GM12878 (cell line): Measurements from ENCODE around the gene TBC1D19.

Experiments used
- CBX3 ChIP-seq: fragments of 200-600 bp; sonication (generic); IDR thresholded peaks from 2 replicates; pipeline ENCODE4 v1.6.1; 2016; ENCODE audit warnings: low read depth, borderline replicate concordance
- CTCF ChIP-seq, 3 experiments: IDR thresholded peaks in 2 of 3; conservative IDR thresholded peaks in 1 of 3; 2 replicates each; pipeline ENCODE4 v1.5.1; 2011; ENCODE audit warnings: low read depth in 3 of 3, low read length in 3 of 3, mild to moderate bottlenecking in 3 of 3, control low read depth in 2 of 3, moderate library complexity in 2 of 3, inconsistent platforms in 1 of 3, mixed read lengths in 1 of 3; ENCODE audit not compliant: control insufficient read depth in 2 of 3, insufficient read depth in 1 of 3; ENCODE audit errors: extremely low read depth in 1 of 3
- EP300 ChIP-seq, 2 experiments: fragments of 150-350 bp in 1 of 2; IDR thresholded peaks; 2 replicates each; pipeline ENCODE4 v1.6.1; 2011 to 2012; ENCODE audit warnings: low read depth in 2 of 2, low read length in 2 of 2, borderline replicate concordance in 1 of 2, improper control_type of control experiment in 1 of 2, inconsistent platforms in 1 of 2; ENCODE audit not compliant: control insufficient read depth in 1 of 2
- MEF2B ChIP-seq: fragments of 450-650 bp; IDR thresholded peaks from 2 replicates; pipeline ENCODE4 v1.6.1; 2018; ENCODE audit warnings: mild to moderate bottlenecking, moderate library complexity; ENCODE audit not compliant: partially characterized antibody, poor library complexity, severe bottlenecking
- TF ChIP-seq, protein P1 (sequence below): IDR thresholded peaks from 2 replicates; pipeline ENCODE4 v1.6.1; 2012; ENCODE audit warnings: low read depth, low read length, improper control_type of control experiment

DNA sequence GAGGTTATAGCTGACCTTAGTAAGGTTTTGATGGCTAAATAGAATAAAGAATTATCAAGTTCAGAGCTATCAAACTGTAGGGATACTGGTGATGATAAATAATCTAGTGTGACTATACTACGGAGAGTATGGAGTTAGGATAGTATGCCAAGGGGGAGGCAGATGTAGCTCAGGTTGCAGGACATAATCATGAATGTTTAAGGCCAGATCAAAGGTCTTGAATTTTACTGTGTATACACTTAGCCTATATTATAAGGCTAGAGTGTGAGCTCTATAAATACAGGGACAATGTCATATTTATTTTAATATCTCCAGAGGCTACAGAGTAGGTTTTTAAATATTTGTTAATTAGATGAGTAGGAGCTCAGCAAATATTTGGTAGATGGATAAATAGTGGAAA lies 145.7 kb downstream of the TBC1D19 start:
- TF ChIP-seq EP300 (IDR thresholded peaks at IDR 0.05; ENCODE audit: borderline replicate concordance in 1 of 2, control insufficient read depth in 1 of 2, low read depth in 2 of 2, low read length in 2 of 2) (no peak), CTCF (IDR thresholded peaks at IDR 0.05 in 2 of 3, conservative IDR thresholded peaks at IDR 0.05 in 1 of 3; ENCODE audit: control insufficient read depth in 2 of 3, extremely low read depth in 1 of 3, insufficient read depth in 1 of 3, low read depth in 3 of 3, low read length in 3 of 3) (no peak), CBX3 (no peak), MEF2B (no peak)
- TF ChIP-seq, protein P1, sequence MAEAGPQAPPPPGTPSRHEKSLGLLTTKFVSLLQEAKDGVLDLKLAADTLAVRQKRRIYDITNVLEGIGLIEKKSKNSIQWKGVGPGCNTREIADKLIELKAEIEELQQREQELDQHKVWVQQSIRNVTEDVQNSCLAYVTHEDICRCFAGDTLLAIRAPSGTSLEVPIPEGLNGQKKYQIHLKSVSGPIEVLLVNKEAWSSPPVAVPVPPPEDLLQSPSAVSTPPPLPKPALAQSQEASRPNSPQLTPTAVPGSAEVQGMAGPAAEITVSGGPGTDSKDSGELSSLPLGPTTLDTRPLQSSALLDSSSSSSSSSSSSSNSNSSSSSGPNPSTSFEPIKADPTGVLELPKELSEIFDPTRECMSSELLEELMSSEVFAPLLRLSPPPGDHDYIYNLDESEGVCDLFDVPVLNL = no peak
